ENCODE data around the gene SPATA31E1. TPM values are rescaled to one million over a fixed set of nuclear protein-coding genes. Genes with fewer than 3 reads are reported as not detected.

Gene SPATA31E1
- total RNA-seq, 1 experiment from 2014 or later = 0.04 TPM

Other genes starting within 250 kb of the SPATA31E1 start
- 63.2 and 71.7 TPM in 2 replicates for gene CTSL, start 156.8 kb upstream of the SPATA31E1 start, total RNA-seq (2014; rRNA removed)
- gene SPATA31C1, start 35.1 kb downstream of the SPATA31E1 start, total RNA-seq (2014; rRNA removed) = not detected in 2 replicates
- 3.0 and 9.2 TPM in 2 replicates for gene CDK20, start 91.7 kb downstream of the SPATA31E1 start, total RNA-seq (2014; rRNA removed)

Measured in PC-3 (cell line).